Measurements from ENCODE around the gene RGS7. TPM values are rescaled to one million over a fixed set of nuclear protein-coding genes. Genes with fewer than 3 reads are reported as not detected.

RGS7 gene
- total RNA-seq, 1 experiment from 2014 or later: 1.5 TPM

GRCh38 chr1:241022366-241022765 is 334.6 kb downstream of the RGS7 start:
- Histone ChIP-seq H3K4me1 (ENCODE audit: insufficient read depth, low read length) (no peaks in the 10 kb centered on the region; the same call in 1 of the 2 replicates), H4K91ac (ENCODE audit: insufficient read length, low read depth, low read length) (no peak overlapping the region), H2BK120ac (ENCODE audit: low read depth, low read length, poor library complexity, severe bottlenecking) (no peak overlapping the region), H2AFZ (ENCODE audit: low read length) (no peak overlapping the region), H3K14ac (ENCODE audit: insufficient read depth, low read length) (no peak overlapping the region), H4K20me1 (ENCODE audit: control insufficient read depth, insufficient read depth, insufficient read length) (no peaks in the 10 kb centered on the region), H2BK20ac (ENCODE audit: low read depth, low read length, poor library complexity, severe bottlenecking) (no peak overlapping the region), H3K27ac (ENCODE audit: insufficient read length, low read depth, low read length) (no peak overlapping the region), H3K18ac (ENCODE audit: insufficient read length, low read depth, low read length) (no peak overlapping the region), H3K23me2 (ENCODE audit: insufficient read length, low read depth, low read length, poor library complexity, severe bottlenecking) (no peaks in the 10 kb centered on the region), H4K8ac (replicated peaks; ENCODE audit: insufficient read length, low read depth, low read length) (no peak overlapping the region), H3K23ac (ENCODE audit: insufficient read length, low read depth, low read length) (no peak overlapping the region), H3K56ac (ENCODE audit: insufficient read length, low read depth, low read length) (no peak overlapping the region), H4K5ac (ENCODE audit: insufficient read length, low read depth, low read length) (no peak overlapping the region), H2AK5ac (ENCODE audit: insufficient read length, low read length) (no peak overlapping the region), H3K9me3 (ENCODE audit: control insufficient read depth, low read depth, low read length) (no peaks in the 10 kb centered on the region), H2BK15ac (ENCODE audit: low read depth, low read length) (no peak overlapping the region), H2BK5ac (ENCODE audit: insufficient read length, low read length) (no peak overlapping the region), H3K4ac (ENCODE audit: low read depth, low read length) (no peak overlapping the region), H2BK12ac (ENCODE audit: insufficient read length, low read depth, low read length) (no peak overlapping the region), H3K79me1 (ENCODE audit: insufficient read depth, low read depth, low read length, poor library complexity, severe bottlenecking) (no peaks in the 10 kb centered on the region), H3K79me2 (ENCODE audit: insufficient read depth, low read length) (no peaks in the 10 kb centered on the region), H3T11ph (ENCODE audit: low read length) (no peak overlapping the region), H3K4me2 (ENCODE audit: insufficient read depth, insufficient read length, low read length) (no peak overlapping the region), H3K9ac (ENCODE audit: extremely low read depth, insufficient read length, low read length) (no peak overlapping the region), H3K27me3 (ENCODE audit: insufficient read depth, low read length) (no peaks in the 10 kb centered on the region)
- Mint-ChIP-seq H3K4me3 (no peak overlapping the region), H3K4me1 (peaks cover 2% of the 10 kb centered on the region in 2 experiments; a peak in 2 of 4 replicates), H3K27ac (no peak overlapping the region), H3K9me3 (peaks cover 13 to 14% of the 10 kb centered on the region in 2 experiments), H3K27me3 (ENCODE audit: low read depth) (no peaks in the 10 kb centered on the region), H3K36me3 (ENCODE audit: insufficient read depth in 1 of 3, low read depth in 3 of 3) (peaks cover 11 to 13% (median 11%) of the 10 kb centered on the region in 3 experiments)
- DNase-seq: no peak
- WGBS (ENCODE audit: extremely low coverage, insufficient read length, low lambda C conversion rate): no CpG with 5 or more reads among the region's 4 CpGs
- TF ChIP-seq CTCF (conservative IDR thresholded peaks at IDR 0.05): no peak
